Panc1 (cell line): ENCODE results near the gene GNB1.

ENCODE experiments used
- TCF7L2 ChIP-seq: IDR thresholded peaks from 2 replicates; pipeline ENCODE4 v1.6.1; 2011; ENCODE audit warnings: mild to moderate bottlenecking, low read depth, low read length, inconsistent platforms
- TF ChIP-seq, protein P1 (sequence below): fragments of 450-650 bp; IDR thresholded peaks from 2 replicates; pipeline ENCODE4 v1.5.1; 2017; ENCODE audit warnings: mild to moderate bottlenecking
- TF ChIP-seq, protein P2 (sequence below), 2 experiments: IDR thresholded peaks; 2 replicates each; pipeline ENCODE4 v1.6.1; 2011 to 2012; ENCODE audit warnings: low read depth in 2 of 2, control low read depth in 1 of 2, low read length in 1 of 2, mild to moderate bottlenecking in 1 of 2, moderate library complexity in 1 of 2; ENCODE audit not compliant: insufficient read depth in 1 of 2

DNA sequence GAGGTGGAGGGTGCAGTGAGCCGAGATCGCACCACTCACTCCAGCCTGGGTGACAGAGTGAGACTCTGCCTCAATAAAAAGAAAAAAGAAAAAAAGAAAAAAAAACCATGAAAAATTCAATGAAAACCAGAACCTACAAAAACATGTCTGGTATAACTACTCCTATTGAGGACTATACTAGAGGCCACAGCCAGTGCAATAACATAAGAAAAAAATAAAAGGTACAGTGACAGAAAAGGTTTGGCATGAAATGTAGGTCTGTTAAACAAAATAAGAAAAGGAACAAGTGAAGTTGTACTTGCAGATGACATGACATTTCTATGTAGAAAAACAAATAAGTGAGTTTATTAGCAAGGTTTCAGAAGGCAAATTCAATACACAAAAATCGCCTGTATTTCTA is 120.8 kb downstream of the GNB1 start:
- TF ChIP-seq TCF7L2, result no peak
- TF ChIP-seq, protein P1, sequence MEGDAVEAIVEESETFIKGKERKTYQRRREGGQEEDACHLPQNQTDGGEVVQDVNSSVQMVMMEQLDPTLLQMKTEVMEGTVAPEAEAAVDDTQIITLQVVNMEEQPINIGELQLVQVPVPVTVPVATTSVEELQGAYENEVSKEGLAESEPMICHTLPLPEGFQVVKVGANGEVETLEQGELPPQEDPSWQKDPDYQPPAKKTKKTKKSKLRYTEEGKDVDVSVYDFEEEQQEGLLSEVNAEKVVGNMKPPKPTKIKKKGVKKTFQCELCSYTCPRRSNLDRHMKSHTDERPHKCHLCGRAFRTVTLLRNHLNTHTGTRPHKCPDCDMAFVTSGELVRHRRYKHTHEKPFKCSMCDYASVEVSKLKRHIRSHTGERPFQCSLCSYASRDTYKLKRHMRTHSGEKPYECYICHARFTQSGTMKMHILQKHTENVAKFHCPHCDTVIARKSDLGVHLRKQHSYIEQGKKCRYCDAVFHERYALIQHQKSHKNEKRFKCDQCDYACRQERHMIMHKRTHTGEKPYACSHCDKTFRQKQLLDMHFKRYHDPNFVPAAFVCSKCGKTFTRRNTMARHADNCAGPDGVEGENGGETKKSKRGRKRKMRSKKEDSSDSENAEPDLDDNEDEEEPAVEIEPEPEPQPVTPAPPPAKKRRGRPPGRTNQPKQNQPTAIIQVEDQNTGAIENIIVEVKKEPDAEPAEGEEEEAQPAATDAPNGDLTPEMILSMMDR, result no peak
- TF ChIP-seq, protein P2, sequence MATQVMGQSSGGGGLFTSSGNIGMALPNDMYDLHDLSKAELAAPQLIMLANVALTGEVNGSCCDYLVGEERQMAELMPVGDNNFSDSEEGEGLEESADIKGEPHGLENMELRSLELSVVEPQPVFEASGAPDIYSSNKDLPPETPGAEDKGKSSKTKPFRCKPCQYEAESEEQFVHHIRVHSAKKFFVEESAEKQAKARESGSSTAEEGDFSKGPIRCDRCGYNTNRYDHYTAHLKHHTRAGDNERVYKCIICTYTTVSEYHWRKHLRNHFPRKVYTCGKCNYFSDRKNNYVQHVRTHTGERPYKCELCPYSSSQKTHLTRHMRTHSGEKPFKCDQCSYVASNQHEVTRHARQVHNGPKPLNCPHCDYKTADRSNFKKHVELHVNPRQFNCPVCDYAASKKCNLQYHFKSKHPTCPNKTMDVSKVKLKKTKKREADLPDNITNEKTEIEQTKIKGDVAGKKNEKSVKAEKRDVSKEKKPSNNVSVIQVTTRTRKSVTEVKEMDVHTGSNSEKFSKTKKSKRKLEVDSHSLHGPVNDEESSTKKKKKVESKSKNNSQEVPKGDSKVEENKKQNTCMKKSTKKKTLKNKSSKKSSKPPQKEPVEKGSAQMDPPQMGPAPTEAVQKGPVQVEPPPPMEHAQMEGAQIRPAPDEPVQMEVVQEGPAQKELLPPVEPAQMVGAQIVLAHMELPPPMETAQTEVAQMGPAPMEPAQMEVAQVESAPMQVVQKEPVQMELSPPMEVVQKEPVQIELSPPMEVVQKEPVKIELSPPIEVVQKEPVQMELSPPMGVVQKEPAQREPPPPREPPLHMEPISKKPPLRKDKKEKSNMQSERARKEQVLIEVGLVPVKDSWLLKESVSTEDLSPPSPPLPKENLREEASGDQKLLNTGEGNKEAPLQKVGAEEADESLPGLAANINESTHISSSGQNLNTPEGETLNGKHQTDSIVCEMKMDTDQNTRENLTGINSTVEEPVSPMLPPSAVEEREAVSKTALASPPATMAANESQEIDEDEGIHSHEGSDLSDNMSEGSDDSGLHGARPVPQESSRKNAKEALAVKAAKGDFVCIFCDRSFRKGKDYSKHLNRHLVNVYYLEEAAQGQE (IDR thresholded peaks at IDR 0.05; ENCODE audit: insufficient read depth in 1 of 2, low read depth in 2 of 2, low read length in 1 of 2), result no peak
